Dedifferentiated amniotic fluid mesenchymal stem cell (primary cell): ENCODE data around the gene ZFAND4.
"Not testable (repeated sequence)": the region's sequence is repeated elsewhere in the genome, so short reads cannot be mapped to it uniquely, and the experiment has no call there.

Source experiments
- DNase-seq: peaks from one replicate; pipeline ENCODE4 v3.0.0-alpha.2; 2016; ENCODE audit errors: extremely low spot score

The ZFAND4 gene

GRCh38 chr10:45589868-45590267 is 82.7 kb downstream of the ZFAND4 start:
- DNase-seq, result no peak

GRCh38 chr10:45589009-45589408 is 83.6 kb downstream of the ZFAND4 start:
- DNase-seq, result no peak

- no peak for DNase-seq
These were observed 86.3 kb downstream of the ZFAND4 start for GRCh38 chr10:45586028-45586824.

GRCh38 chr10:45585131-45585530 is 87.4 kb downstream of the ZFAND4 start:
- DNase-seq, result no peak

- no peak for DNase-seq
These were observed 90.2 kb downstream of the ZFAND4 start for GRCh38 chr10:45582386-45582781.

- no peak for DNase-seq
These were observed 90.8 kb downstream of the ZFAND4 start for GRCh38 chr10:45581582-45582385.

- DNase-seq, result no peak
These were observed 91.4 kb downstream of the ZFAND4 start for GRCh38 chr10:45581216-45581549.

- DNase-seq, result no peak
These were observed 92.0 kb downstream of the ZFAND4 start for GRCh38 chr10:45580371-45581215.

GRCh38 chr10:45578384-45578971 is 94.1 kb downstream of the ZFAND4 start:
- no peak for DNase-seq

GRCh38 chr10:45575966-45576597 is 96.5 kb downstream of the ZFAND4 start:
- DNase-seq, result no peak

GRCh38 chr10:45575032-45575761 is 97.4 kb downstream of the ZFAND4 start:
- not testable (repeated sequence) for DNase-seq

- no peak for DNase-seq
These were observed 103.1 kb downstream of the ZFAND4 start for GRCh38 chr10:45569471-45569870.

- no peak for DNase-seq
These were observed 106.2 kb downstream of the ZFAND4 start for GRCh38 chr10:45566415-45566814.
